ENCODE data around the gene GPATCH3. TPM values are rescaled to one million over a fixed set of nuclear protein-coding genes. Genes with fewer than 3 reads are reported as not detected.

The GPATCH3 gene
- total and polyA plus RNA-seq, 2 of the 8 experiments (the other 6 are each of a cell fraction or from before 2014, with no cell fraction given), result 7.9 to 17.4 TPM

DNA sequence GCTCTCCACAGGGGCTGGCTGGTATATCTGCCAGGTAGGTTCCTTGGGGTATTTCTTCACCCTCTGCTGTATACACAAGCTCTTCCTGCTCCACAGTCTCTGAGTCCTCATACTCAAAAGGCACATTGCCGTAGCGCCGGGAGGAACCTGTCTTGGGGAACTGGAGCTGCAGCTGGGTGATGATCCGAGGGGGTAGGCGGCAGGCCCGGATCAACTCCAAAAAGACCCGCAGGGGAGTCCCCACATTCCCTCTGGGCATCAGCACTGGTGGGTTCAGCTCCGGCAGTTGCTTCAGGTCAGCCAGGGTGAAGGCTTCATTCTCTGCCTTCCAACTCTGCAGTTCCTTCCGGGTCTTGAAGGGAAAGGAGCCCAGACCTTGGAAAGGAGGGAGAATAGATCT lies 2.9 kb downstream of the GPATCH3 start (continued):
- TF ChIP-seq, protein P1, sequence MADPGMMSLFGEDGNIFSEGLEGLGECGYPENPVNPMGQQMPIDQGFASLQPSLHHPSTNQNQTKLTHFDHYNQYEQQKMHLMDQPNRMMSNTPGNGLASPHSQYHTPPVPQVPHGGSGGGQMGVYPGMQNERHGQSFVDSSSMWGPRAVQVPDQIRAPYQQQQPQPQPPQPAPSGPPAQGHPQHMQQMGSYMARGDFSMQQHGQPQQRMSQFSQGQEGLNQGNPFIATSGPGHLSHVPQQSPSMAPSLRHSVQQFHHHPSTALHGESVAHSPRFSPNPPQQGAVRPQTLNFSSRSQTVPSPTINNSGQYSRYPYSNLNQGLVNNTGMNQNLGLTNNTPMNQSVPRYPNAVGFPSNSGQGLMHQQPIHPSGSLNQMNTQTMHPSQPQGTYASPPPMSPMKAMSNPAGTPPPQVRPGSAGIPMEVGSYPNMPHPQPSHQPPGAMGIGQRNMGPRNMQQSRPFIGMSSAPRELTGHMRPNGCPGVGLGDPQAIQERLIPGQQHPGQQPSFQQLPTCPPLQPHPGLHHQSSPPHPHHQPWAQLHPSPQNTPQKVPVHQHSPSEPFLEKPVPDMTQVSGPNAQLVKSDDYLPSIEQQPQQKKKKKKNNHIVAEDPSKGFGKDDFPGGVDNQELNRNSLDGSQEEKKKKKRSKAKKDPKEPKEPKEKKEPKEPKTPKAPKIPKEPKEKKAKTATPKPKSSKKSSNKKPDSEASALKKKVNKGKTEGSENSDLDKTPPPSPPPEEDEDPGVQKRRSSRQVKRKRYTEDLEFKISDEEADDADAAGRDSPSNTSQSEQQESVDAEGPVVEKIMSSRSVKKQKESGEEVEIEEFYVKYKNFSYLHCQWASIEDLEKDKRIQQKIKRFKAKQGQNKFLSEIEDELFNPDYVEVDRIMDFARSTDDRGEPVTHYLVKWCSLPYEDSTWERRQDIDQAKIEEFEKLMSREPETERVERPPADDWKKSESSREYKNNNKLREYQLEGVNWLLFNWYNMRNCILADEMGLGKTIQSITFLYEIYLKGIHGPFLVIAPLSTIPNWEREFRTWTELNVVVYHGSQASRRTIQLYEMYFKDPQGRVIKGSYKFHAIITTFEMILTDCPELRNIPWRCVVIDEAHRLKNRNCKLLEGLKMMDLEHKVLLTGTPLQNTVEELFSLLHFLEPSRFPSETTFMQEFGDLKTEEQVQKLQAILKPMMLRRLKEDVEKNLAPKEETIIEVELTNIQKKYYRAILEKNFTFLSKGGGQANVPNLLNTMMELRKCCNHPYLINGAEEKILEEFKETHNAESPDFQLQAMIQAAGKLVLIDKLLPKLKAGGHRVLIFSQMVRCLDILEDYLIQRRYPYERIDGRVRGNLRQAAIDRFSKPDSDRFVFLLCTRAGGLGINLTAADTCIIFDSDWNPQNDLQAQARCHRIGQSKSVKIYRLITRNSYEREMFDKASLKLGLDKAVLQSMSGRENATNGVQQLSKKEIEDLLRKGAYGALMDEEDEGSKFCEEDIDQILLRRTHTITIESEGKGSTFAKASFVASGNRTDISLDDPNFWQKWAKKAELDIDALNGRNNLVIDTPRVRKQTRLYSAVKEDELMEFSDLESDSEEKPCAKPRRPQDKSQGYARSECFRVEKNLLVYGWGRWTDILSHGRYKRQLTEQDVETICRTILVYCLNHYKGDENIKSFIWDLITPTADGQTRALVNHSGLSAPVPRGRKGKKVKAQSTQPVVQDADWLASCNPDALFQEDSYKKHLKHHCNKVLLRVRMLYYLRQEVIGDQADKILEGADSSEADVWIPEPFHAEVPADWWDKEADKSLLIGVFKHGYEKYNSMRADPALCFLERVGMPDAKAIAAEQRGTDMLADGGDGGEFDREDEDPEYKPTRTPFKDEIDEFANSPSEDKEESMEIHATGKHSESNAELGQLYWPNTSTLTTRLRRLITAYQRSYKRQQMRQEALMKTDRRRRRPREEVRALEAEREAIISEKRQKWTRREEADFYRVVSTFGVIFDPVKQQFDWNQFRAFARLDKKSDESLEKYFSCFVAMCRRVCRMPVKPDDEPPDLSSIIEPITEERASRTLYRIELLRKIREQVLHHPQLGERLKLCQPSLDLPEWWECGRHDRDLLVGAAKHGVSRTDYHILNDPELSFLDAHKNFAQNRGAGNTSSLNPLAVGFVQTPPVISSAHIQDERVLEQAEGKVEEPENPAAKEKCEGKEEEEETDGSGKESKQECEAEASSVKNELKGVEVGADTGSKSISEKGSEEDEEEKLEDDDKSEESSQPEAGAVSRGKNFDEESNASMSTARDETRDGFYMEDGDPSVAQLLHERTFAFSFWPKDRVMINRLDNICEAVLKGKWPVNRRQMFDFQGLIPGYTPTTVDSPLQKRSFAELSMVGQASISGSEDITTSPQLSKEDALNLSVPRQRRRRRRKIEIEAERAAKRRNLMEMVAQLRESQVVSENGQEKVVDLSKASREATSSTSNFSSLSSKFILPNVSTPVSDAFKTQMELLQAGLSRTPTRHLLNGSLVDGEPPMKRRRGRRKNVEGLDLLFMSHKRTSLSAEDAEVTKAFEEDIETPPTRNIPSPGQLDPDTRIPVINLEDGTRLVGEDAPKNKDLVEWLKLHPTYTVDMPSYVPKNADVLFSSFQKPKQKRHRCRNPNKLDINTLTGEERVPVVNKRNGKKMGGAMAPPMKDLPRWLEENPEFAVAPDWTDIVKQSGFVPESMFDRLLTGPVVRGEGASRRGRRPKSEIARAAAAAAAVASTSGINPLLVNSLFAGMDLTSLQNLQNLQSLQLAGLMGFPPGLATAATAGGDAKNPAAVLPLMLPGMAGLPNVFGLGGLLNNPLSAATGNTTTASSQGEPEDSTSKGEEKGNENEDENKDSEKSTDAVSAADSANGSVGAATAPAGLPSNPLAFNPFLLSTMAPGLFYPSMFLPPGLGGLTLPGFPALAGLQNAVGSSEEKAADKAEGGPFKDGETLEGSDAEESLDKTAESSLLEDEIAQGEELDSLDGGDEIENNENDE (IDR thresholded peaks at IDR 0.05; ENCODE audit: insufficient replicate concordance, low read length), result no peak
- TF ChIP-seq FOSL1 (IDR thresholded peaks at IDR 0.05; ENCODE audit: insufficient read depth, low read depth, low read length) (no peak), EGR1 (IDR thresholded peaks at IDR 0.05; ENCODE audit: borderline replicate concordance, low read depth, low read length) (no peak), SAP30 (IDR thresholded peaks at IDR 0.05; ENCODE audit: insufficient read depth, insufficient replicate concordance, low read length) (no peak), CHD2 (IDR thresholded peaks at IDR 0.05; ENCODE audit: low read length) (no peak), SIN3A (conservative IDR thresholded peaks at IDR 0.05 in 1 of 2, IDR thresholded peaks at IDR 0.05 in 1 of 2; ENCODE audit: low read depth in 1 of 2, low read length in 2 of 2) (no peak), BACH1 (IDR thresholded peaks at IDR 0.05; ENCODE audit: low read length) (no peak), CTBP2 (IDR thresholded peaks at IDR 0.05; ENCODE audit: borderline replicate concordance, insufficient read depth, insufficient read length, low read length) (no peak), JUND (IDR thresholded peaks at IDR 0.05; ENCODE audit: low read length) (no peak), RAD21 (IDR thresholded peaks at IDR 0.05 in 1 of 2, conservative IDR thresholded peaks at IDR 0.05 in 1 of 2; ENCODE audit: low read depth in 2 of 2, low read length in 2 of 2) (no peak), KDM1A (IDR thresholded peaks at IDR 0.05; ENCODE audit: borderline replicate concordance, low read length) (no peak)

Data from H1 (cell line).